Endodermal cell (in vitro differentiated cells): Measurements from ENCODE around the gene RSKR. TPM values are rescaled to one million over a fixed set of nuclear protein-coding genes. Genes with fewer than 3 reads are reported as not detected.

Source experiments
- DNase-seq: peaks from one replicate; pipeline ENCODE4 v3.0.0-alpha.2; 2017
- H3K27ac ChIP-seq: 2 replicates; pipeline ENCODE4 v1.5.1; 2013; ENCODE audit warnings: mild to moderate bottlenecking, low read depth, low read length, moderate library complexity
- H3K27me3 ChIP-seq: 2 replicates; pipeline ENCODE4 v1.6.1; 2013; ENCODE audit warnings: mild to moderate bottlenecking, low read length, moderate library complexity; ENCODE audit not compliant: insufficient read depth, control insufficient read depth, poor library complexity, severe bottlenecking
- H3K36me3 ChIP-seq: 2 replicates; pipeline ENCODE4 v1.7.0; 2013; ENCODE audit warnings: mild to moderate bottlenecking, low read length, moderate library complexity; ENCODE audit not compliant: control insufficient read depth, insufficient read depth
- H3K4me1 ChIP-seq: one replicate; pipeline ENCODE4 v1.7.0; 2013; ENCODE audit warnings: low read length; ENCODE audit not compliant: control insufficient read depth, insufficient read depth
- H3K4me3 ChIP-seq: 2 replicates; pipeline ENCODE4 v1.5.1; 2013; ENCODE audit warnings: mild to moderate bottlenecking, low read length, moderate library complexity
- H3K9ac ChIP-seq: 2 replicates; pipeline ENCODE4 v1.6.1; 2013; ENCODE audit warnings: mild to moderate bottlenecking, low read length, moderate library complexity; ENCODE audit not compliant: poor library complexity, severe bottlenecking; ENCODE audit errors: extremely low read depth
- H3K9me3 ChIP-seq: 2 replicates; pipeline ENCODE4 v1.6.1; 2013; ENCODE audit warnings: mild to moderate bottlenecking, low read length, moderate library complexity; ENCODE audit not compliant: control insufficient read depth
- H3K27ac Mint-ChIP-seq: 2 replicates; pipeline ENCODE4 v1.8.0; 2020; ENCODE audit warnings: mixed read lengths
- H3K27me3 Mint-ChIP-seq: 2 replicates; pipeline ENCODE4 v1.8.0; 2021; ENCODE audit warnings: mild to moderate bottlenecking, mixed read lengths; ENCODE audit not compliant: insufficient read depth
- H3K36me3 Mint-ChIP-seq: 2 replicates; pipeline ENCODE4 v1.8.0; 2020; ENCODE audit warnings: low read depth, mixed read lengths
- H3K4me1 Mint-ChIP-seq: 2 replicates; pipeline ENCODE4 v1.8.0; 2020; ENCODE audit warnings: mixed read lengths
- H3K4me3 Mint-ChIP-seq: 2 replicates; pipeline ENCODE4 v1.8.0; 2020; ENCODE audit warnings: mild to moderate bottlenecking, moderate library complexity, mixed read lengths
- H3K9me3 Mint-ChIP-seq: 2 replicates; pipeline ENCODE4 v1.8.0; 2020; ENCODE audit warnings: mild to moderate bottlenecking, mixed read lengths
- WGBS, 2 experiments: methylation state at CpG; one replicate each; pipeline versions ENCODE4 v1.1.5 to v1.1.7; 2013; ENCODE audit warnings: missing lambda C conversion rate in 2 of 2, mixed read lengths in 1 of 2; ENCODE audit not compliant: insufficient coverage in 1 of 2, insufficient read length in 1 of 2; 5-methylcytosine and 5-hydroxymethylcytosine counted together
- total RNA-seq, 2 donors: library from RNA; stranded (reverse); fragmentation: NEBNext Ultra II Directional in 1 of 2; extraction: Animal tissue kit (Norgen Biotek cat#: 25700) in 1 of 2; gene quantifications; 2 replicates in 1 of 2; 3 replicates in 1 of 2; pipeline ENCODE4 v1.2.1, GENCODE V29; 2021
- TF ChIP-seq, protein P1 (sequence below): fragments of 200-600 bp; sonication (generic); conservative IDR thresholded peaks from 2 replicates; pipeline ENCODE4 v1.5.0; 2021; ENCODE audit warnings: antibody characterized with exemption, mild to moderate bottlenecking

The RSKR gene
- total RNA-seq, 2 donors from 2014 or later, result 25.5 to 27.6 TPM

DNA sequence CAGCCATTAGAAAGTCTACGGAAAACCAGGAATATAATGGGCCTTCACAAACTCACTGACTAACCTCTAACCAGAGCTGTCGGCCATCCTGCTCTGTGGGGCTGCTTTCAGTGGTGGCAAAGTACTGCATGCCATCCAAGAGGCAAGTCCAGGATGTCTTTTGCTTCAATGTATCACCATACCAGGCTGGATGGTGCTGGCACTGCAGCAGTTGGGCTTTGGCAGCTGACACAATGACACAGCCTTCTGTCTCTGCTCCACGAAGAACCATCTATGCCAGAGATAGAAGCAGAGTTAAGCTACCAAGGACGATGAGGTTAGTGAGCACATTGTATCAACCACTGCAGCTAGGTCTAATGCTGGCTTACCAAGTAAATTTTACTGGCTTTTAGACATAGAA lies 9.7 kb upstream of the RSKR start:
- H3K27me3 ChIP-seq, result peaks cover 73% of the 10 kb centered on the region
- TF ChIP-seq, protein P1, sequence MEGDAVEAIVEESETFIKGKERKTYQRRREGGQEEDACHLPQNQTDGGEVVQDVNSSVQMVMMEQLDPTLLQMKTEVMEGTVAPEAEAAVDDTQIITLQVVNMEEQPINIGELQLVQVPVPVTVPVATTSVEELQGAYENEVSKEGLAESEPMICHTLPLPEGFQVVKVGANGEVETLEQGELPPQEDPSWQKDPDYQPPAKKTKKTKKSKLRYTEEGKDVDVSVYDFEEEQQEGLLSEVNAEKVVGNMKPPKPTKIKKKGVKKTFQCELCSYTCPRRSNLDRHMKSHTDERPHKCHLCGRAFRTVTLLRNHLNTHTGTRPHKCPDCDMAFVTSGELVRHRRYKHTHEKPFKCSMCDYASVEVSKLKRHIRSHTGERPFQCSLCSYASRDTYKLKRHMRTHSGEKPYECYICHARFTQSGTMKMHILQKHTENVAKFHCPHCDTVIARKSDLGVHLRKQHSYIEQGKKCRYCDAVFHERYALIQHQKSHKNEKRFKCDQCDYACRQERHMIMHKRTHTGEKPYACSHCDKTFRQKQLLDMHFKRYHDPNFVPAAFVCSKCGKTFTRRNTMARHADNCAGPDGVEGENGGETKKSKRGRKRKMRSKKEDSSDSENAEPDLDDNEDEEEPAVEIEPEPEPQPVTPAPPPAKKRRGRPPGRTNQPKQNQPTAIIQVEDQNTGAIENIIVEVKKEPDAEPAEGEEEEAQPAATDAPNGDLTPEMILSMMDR, result no peak
- WGBS, 2 experiments, result 93 to 100% methylated on average over 4 of the region's 4 CpGs
- H3K27ac Mint-ChIP-seq, result no peak overlapping the region
- no peak overlapping the region for H3K27ac ChIP-seq
- H3K36me3 Mint-ChIP-seq, result peaks cover 88% of the 10 kb centered on the region
- no peak overlapping the region for H3K4me3 Mint-ChIP-seq
- H3K9ac ChIP-seq, result no peak overlapping the region
- H3K4me1 Mint-ChIP-seq, result peaks cover 18% of the 10 kb centered on the region
- DNase-seq, result no peak
- H3K4me1 ChIP-seq, result no peaks in the 10 kb centered on the region
- H3K36me3 ChIP-seq, result peaks cover 85% of the 10 kb centered on the region
- H3K9me3 Mint-ChIP-seq, result no peaks in the 10 kb centered on the region
- peaks cover 52% of the 10 kb centered on the region for H3K27me3 Mint-ChIP-seq
- no peak overlapping the region for H3K4me3 ChIP-seq
- H3K9me3 ChIP-seq, result no peaks in the 10 kb centered on the region

GRCh38 chr17:28622186-28622585 lies 8.2 kb upstream of the RSKR start:
- 33 to 53% methylated on average over 2 of the region's 3 CpGs for WGBS, 2 experiments
- Histone ChIP-seq H3K4me3 (no peak overlapping the region), H3K36me3 (peaks cover 85% of the 10 kb centered on the region), H3K27ac (no peak overlapping the region), H3K9ac (no peak overlapping the region), H3K27me3 (peaks cover 66% of the 10 kb centered on the region), H3K9me3 (no peaks in the 10 kb centered on the region), H3K4me1 (no peaks in the 10 kb centered on the region)
- DNase-seq, result no peak
- Mint-ChIP-seq H3K36me3 (peaks cover 85% of the 10 kb centered on the region), H3K27me3 (peaks cover 52% of the 10 kb centered on the region), H3K4me3 (no peak overlapping the region), H3K27ac (no peak overlapping the region), H3K4me1 (peaks cover 18% of the 10 kb centered on the region), H3K9me3 (no peaks in the 10 kb centered on the region)
- TF ChIP-seq, protein P1, result no peak

DNA sequence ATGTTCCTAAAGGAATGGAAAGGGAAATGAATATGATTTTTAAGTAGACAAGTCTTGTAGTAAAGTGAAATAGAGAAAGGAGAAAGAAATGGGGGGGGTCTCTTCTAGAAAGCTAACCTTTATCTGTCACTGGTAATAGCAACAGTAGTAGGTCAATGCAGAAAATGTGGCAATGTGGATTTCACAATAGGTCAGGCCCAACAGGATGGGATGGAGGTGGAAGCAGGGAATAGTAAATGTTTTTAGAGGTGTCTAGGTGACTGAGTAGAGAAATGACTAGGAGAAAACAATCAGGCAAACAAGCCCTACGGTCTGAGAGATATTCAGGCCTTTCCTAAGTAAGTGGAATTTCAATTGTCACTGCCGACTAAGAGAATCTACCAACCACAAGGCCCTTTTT lies 6.0 kb upstream of the RSKR start:
- DNase-seq, result no peak
- 80 to 96% methylated on average over 2 of the region's 2 CpGs for WGBS, 2 experiments
- peaks cover 46% of the 10 kb centered on the region for H3K27me3 ChIP-seq

More for the DNA sequence above, 6.0 kb upstream of the RSKR start:
- no peaks in the 10 kb centered on the region for H3K9me3 ChIP-seq
- no peak overlapping the region for H3K27ac Mint-ChIP-seq
- TF ChIP-seq, protein P1, result no peak
- H3K36me3 ChIP-seq, result peaks cover 88% of the 10 kb centered on the region
- H3K9me3 Mint-ChIP-seq, result no peaks in the 10 kb centered on the region
- H3K27me3 Mint-ChIP-seq, result peaks cover 34% of the 10 kb centered on the region
- H3K27ac ChIP-seq, result no peak overlapping the region
- H3K4me3 ChIP-seq, result no peak overlapping the region
- peaks cover 18% of the 10 kb centered on the region for H3K4me1 Mint-ChIP-seq
- H3K4me1 ChIP-seq, result no peaks in the 10 kb centered on the region
- H3K9ac ChIP-seq, result no peak overlapping the region
- no peak overlapping the region for H3K4me3 Mint-ChIP-seq
- H3K36me3 Mint-ChIP-seq, result peaks cover 90% of the 10 kb centered on the region
